A673 (cell line): ENCODE results near the gene CLDN14. TPM values are rescaled to one million over a fixed set of nuclear protein-coding genes. Genes with fewer than 3 reads are reported as not detected.

Experiments
- BruUV-seq: library from RNA; stranded (reverse); fragments of 400-500 nt; replicated peaks from 2 replicates; lab custom pipeline; 2021; lab: Mats Ljungman, UMichigan
- CTCF ChIA-PET: fragments of 300-600 bp; sonication (Branson Sonifier 250); formaldehyde crosslinking; loops from one replicate; lab custom pipeline; 2022; ENCODE audit warnings: antibody characterized with exemption; lab: Charles Lee
- POLR2A ChIA-PET: fragments of 300-600 bp; sonication (Branson Sonifier 250); formaldehyde crosslinking; loops from one replicate; lab custom pipeline; 2022; ENCODE audit warnings: antibody characterized with exemption; ENCODE audit not compliant: low non-redundant PET; lab: Charles Lee
- DNase-seq: peaks from one replicate; pipeline ENCODE4 v3.0.0-alpha.2; 2015; ENCODE audit warnings: low spot score
- H3K27ac ChIP-seq: fragments of 200-600 bp; sonication (generic); 2 replicates; pipeline ENCODE4 v1.5.1; 2016; ENCODE audit warnings: mixed run types, low read depth, mild to moderate bottlenecking, mixed read lengths, antibody characterized with exemption, low read length; ENCODE audit not compliant: poor library complexity, severe bottlenecking
- H3K27me3 ChIP-seq: fragments of 200-600 bp; sonication (generic); replicated peaks from 2 replicates; pipeline ENCODE4 v1.6.1; 2017; ENCODE audit warnings: mixed run types, low read depth, mild to moderate bottlenecking, mixed read lengths, antibody characterized with exemption, low read length; ENCODE audit not compliant: insufficient read depth, poor library complexity
- H3K36me3 ChIP-seq: fragments of 200-600 bp; sonication (generic); 2 replicates; pipeline ENCODE4 v1.6.1; 2016; ENCODE audit warnings: mixed run types, mild to moderate bottlenecking, mixed read lengths, antibody characterized with exemption, low read length; ENCODE audit not compliant: insufficient read depth, poor library complexity, severe bottlenecking
- H3K4me1 ChIP-seq: fragments of 200-600 bp; sonication (generic); 2 replicates; pipeline ENCODE4 v1.6.1; 2017; ENCODE audit warnings: mixed run types, mild to moderate bottlenecking, mixed read lengths, antibody characterized with exemption, low read length; ENCODE audit not compliant: insufficient read depth, poor library complexity, severe bottlenecking
- H3K4me3 ChIP-seq: fragments of 200-600 bp; sonication (generic); 2 replicates; pipeline ENCODE4 v1.5.1; 2016; ENCODE audit warnings: low read depth, mixed run types, mild to moderate bottlenecking, mixed read lengths, low read length; ENCODE audit not compliant: poor library complexity, severe bottlenecking
- H3K9me3 ChIP-seq: fragments of 200-600 bp; sonication (generic); 2 replicates; pipeline ENCODE4 v1.6.1; 2016; ENCODE audit warnings: mixed run types, low read depth, mild to moderate bottlenecking, mixed read lengths, antibody characterized with exemption, low read length; ENCODE audit not compliant: poor library complexity, severe bottlenecking
- CTCF ChIP-seq: fragments of 300-800, 200-600 bp; sonication (generic); conservative IDR thresholded peaks from 2 replicates; pipeline ENCODE4 v1.5.1; 2017; ENCODE audit warnings: low read depth, mild to moderate bottlenecking, antibody characterized with exemption, low read length, moderate library complexity, mixed read lengths
- EZH2 ChIP-seq: fragments of 200-600 bp; sonication (generic); IDR thresholded peaks from 2 replicates; pipeline ENCODE4 v1.6.1; 2017; ENCODE audit warnings: borderline replicate concordance, low read depth, mild to moderate bottlenecking, mixed read lengths, antibody characterized with exemption, low read length; ENCODE audit not compliant: poor library complexity, severe bottlenecking
- intact Hi-C: fragments of 100-400 bp; cut with micrococcal nuclease; formaldehyde crosslinking; loops from one replicate; pipeline ENCODE4 v1.10.0; 2022; ENCODE audit not compliant: unreplicated experiment
- total RNA-seq: library from RNA; stranded (reverse); gene quantifications from 2 replicates; pipeline ENCODE4 v1.2.3, GENCODE V29; 2021

CLDN14 gene
- total RNA-seq, 1 experiment from 2014 or later: not detected

- BruUV-seq: no TSS peak
- Histone ChIP-seq H3K9me3 (no peaks in the 10 kb centered on the region), H3K27ac (no peak overlapping the region), H3K27me3 (no peaks in the 10 kb centered on the region), H3K4me1 (no peaks in the 10 kb centered on the region), H3K36me3 (no peaks in the 10 kb centered on the region), H3K4me3 (no peak overlapping the region)
- ChIA-PET POLR2A (no interaction called here), CTCF (no interaction called here)
- no peak for DNase-seq
- intact Hi-C loops: no loop called here
- no peak for TF ChIP-seq EZH2
- TF ChIP-seq CTCF: no peak
Observed at GRCh38 chr21:36526104-36526503, 46.2 kb upstream of the CLDN14 start.

- H3K9me3 ChIP-seq: no peaks in the 10 kb centered on the region
- H3K4me1 ChIP-seq: no peaks in the 10 kb centered on the region
- TF ChIP-seq CTCF: no peak
- no peak for TF ChIP-seq EZH2
- CTCF ChIA-PET: no interaction called here
- BruUV-seq: no TSS peak
- intact Hi-C loops: no loop called here
- H3K27me3 ChIP-seq: no peaks in the 10 kb centered on the region
- no peak overlapping the region for H3K27ac ChIP-seq
- POLR2A ChIA-PET: no interaction called here
- H3K36me3 ChIP-seq: no peaks in the 10 kb centered on the region
- DNase-seq: no peak
- H3K4me3 ChIP-seq: no peak overlapping the region
Observed at GRCh38 chr21:36524477-36524876, 44.6 kb upstream of the CLDN14 start.

GRCh38 chr21:36522219-36522808 is 42.4 kb upstream of the CLDN14 start:
- TF ChIP-seq CTCF (no peak), EZH2 (no peak)
- ChIA-PET POLR2A (no interaction called here), CTCF (no interaction called here)
- intact Hi-C loops: no loop called here
- no peak for DNase-seq
- no peaks in the 10 kb centered on the region for H3K4me1 ChIP-seq
- no peaks in the 10 kb centered on the region for H3K27me3 ChIP-seq
- no peak overlapping the region for H3K4me3 ChIP-seq
- no peaks in the 10 kb centered on the region for H3K9me3 ChIP-seq
- H3K36me3 ChIP-seq: no peaks in the 10 kb centered on the region
- no TSS peak for BruUV-seq
- no peak overlapping the region for H3K27ac ChIP-seq
